ENCODE results near the gene FAM72D.
"Not testable (repeated sequence)": the region's sequence is repeated elsewhere in the genome, so short reads cannot be mapped to it uniquely, and the experiment has no call there.

FAM72D gene

GRCh38 chr1:145155873-145156272 is 60.1 kb downstream of the FAM72D start:
- not testable (repeated sequence) for H3K27ac ChIP-seq (ENCODE audit: low read length); H3K27me3 ChIP-seq (ENCODE audit: control insufficient read depth, insufficient read depth, low read length); H3K36me3 ChIP-seq (ENCODE audit: control insufficient read depth, insufficient read depth, low read length); DNase-seq (ENCODE audit: low read depth, low spot score); H3K4me1 ChIP-seq (ENCODE audit: control insufficient read depth, insufficient read depth, low read length); H3K9me3 ChIP-seq (ENCODE audit: control insufficient read depth, insufficient read depth, low read length)
- WGBS (ENCODE audit: insufficient coverage, insufficient read length): no CpG with 5 or more reads among the region's 5 CpGs
- H3K4me3 ChIP-seq (ENCODE audit: low read length): peak overlapping the region; percentile 53; the same call in 1 of the 2 replicates

GRCh38 chr1:145156891-145157610 is 61.3 kb downstream of the FAM72D start:
- not testable (repeated sequence) for H3K9me3 ChIP-seq (ENCODE audit: control insufficient read depth, insufficient read depth, low read length); H3K27me3 ChIP-seq (ENCODE audit: control insufficient read depth, insufficient read depth, low read length); H3K4me1 ChIP-seq (ENCODE audit: control insufficient read depth, insufficient read depth, low read length); H3K27ac ChIP-seq (ENCODE audit: low read length); H3K36me3 ChIP-seq (ENCODE audit: control insufficient read depth, insufficient read depth, low read length)
- H3K4me3 ChIP-seq (ENCODE audit: low read length): peak overlapping the region; percentile 58; the same call in 1 of the 2 replicates
- peak; percentile 29 for DNase-seq (ENCODE audit: low read depth, low spot score)
- WGBS (ENCODE audit: insufficient coverage, insufficient read length): no CpG with 5 or more reads among the region's 26 CpGs

GRCh38 chr1:145157715-145158114 is 61.9 kb downstream of the FAM72D start:
- not testable (repeated sequence) for H3K36me3 ChIP-seq (ENCODE audit: control insufficient read depth, insufficient read depth, low read length); H3K4me1 ChIP-seq (ENCODE audit: control insufficient read depth, insufficient read depth, low read length); H3K27ac ChIP-seq (ENCODE audit: low read length); H3K9me3 ChIP-seq (ENCODE audit: control insufficient read depth, insufficient read depth, low read length); H3K27me3 ChIP-seq (ENCODE audit: control insufficient read depth, insufficient read depth, low read length); DNase-seq (ENCODE audit: low read depth, low spot score); H3K4me3 ChIP-seq (ENCODE audit: low read length)
- no CpG with 5 or more reads among the region's 14 CpGs for WGBS (ENCODE audit: insufficient coverage, insufficient read length)

GRCh38 chr1:145161046-145161752 is 65.4 kb downstream of the FAM72D start:
- H3K27ac ChIP-seq (ENCODE audit: low read length); H3K36me3 ChIP-seq (ENCODE audit: control insufficient read depth, insufficient read depth, low read length); DNase-seq (ENCODE audit: low read depth, low spot score); H3K4me1 ChIP-seq (ENCODE audit: control insufficient read depth, insufficient read depth, low read length); H3K9me3 ChIP-seq (ENCODE audit: control insufficient read depth, insufficient read depth, low read length); H3K4me3 ChIP-seq (ENCODE audit: low read length); H3K27me3 ChIP-seq (ENCODE audit: control insufficient read depth, insufficient read depth, low read length): not testable (repeated sequence)
- WGBS (ENCODE audit: insufficient coverage, insufficient read length): no CpG with 5 or more reads among the region's 26 CpGs
